Mesenteric fat pad (tissue), 1 donor: ENCODE measurements around the gene NDRG3. TPM values are rescaled to one million over a fixed set of nuclear protein-coding genes. Genes with fewer than 3 reads are reported as not detected.
"Not testable (repeated sequence)": the region's sequence is repeated elsewhere in the genome, so short reads cannot be mapped to it uniquely, and the experiment has no call there.

ENCODE experiments used
- DNase-seq: peaks from one replicate; pipeline ENCODE4 v3.0.0-alpha.2; 2020; ENCODE audit warnings: low spot score
- total RNA-seq: library from RNA; stranded (reverse); fragmentation: NEBNext Ultra II Directional; extraction: Animal tissue kit (Norgen Biotek cat#: 25700); gene quantifications from one replicate; pipeline ENCODE4 v1.2.1, GENCODE V29; 2021
- donor health status: DM: yes; HTN: yes; CAD: no.

NDRG3 gene
- total RNA-seq, 1 donor from 2014 or later, result 18.6 TPM

GRCh38 chr20:36608388-36608728, 137.5 kb downstream of the NDRG3 start:
- DNase-seq, result not testable (repeated sequence)

- DNase-seq, result no peak
These were observed 138.1 kb downstream of the NDRG3 start for GRCh38 chr20:36607586-36608387.

GRCh38 chr20:36606158-36607066, 139.5 kb downstream of the NDRG3 start:
- no peak for DNase-seq

- DNase-seq, result peak; percentile 100
These were observed 140.3 kb downstream of the NDRG3 start, which contains the start of gene RAB5IF for GRCh38 chr20:36605399-36606157. TSS of gene RAB5IF (plus strand) at chr20:36605779. CDS start at chr20:36605952, 173 bp downstream.

GRCh38 chr20:36604952-36605398, 140.9 kb downstream of the NDRG3 start:
- no peak for DNase-seq

Other genes with a start within 250 kb of the NDRG3 start
- gene MYL9, start 204.6 kb downstream of the NDRG3 start, total RNA-seq, result 518 TPM
- gene TGIF2, start 172.5 kb downstream of the NDRG3 start, total RNA-seq, result 9.3 TPM
- 109 TPM for gene RAB5IF, start 140.3 kb downstream of the NDRG3 start, total RNA-seq
- gene SLA2, start 99.9 kb downstream of the NDRG3 start, total RNA-seq, result 0.64 TPM
- gene DSN1, start 27.7 kb upstream of the NDRG3 start, total RNA-seq, result 6.4 TPM
- gene TLDC2, start 130.0 kb upstream of the NDRG3 start, total RNA-seq, result not detected
- 280 TPM for gene SAMHD1, start 205.6 kb upstream of the NDRG3 start, total RNA-seq